GM21619 (cell line): Measurements from ENCODE around the gene BMP6.
A peak's percentile ranks its signal among the peaks of the same experiment; 100 is the strongest.
"Not testable (repeated sequence)": the region's sequence is repeated elsewhere in the genome, so short reads cannot be mapped to it uniquely, and the experiment has no call there.

Experiments
- ATAC-seq: cut with Tn5 transposase; IDR thresholded peaks from one replicate; pipeline ENCODE4 v1.9.1; 2021; ENCODE audit not compliant: unreplicated experiment

Gene BMP6

GRCh38 chr6:7881765-7882500 is 156.0 kb downstream of the BMP6 start:
- no peak for ATAC-seq

- no peak for ATAC-seq
Measured at GRCh38 chr6:7882505-7883257, 156.8 kb downstream of the BMP6 start.

GRCh38 chr6:7883381-7883780 is 157.5 kb downstream of the BMP6 start:
- ATAC-seq, result no peak

- no peak for ATAC-seq
Measured at GRCh38 chr6:7886132-7886531, 160.2 kb downstream of the BMP6 start.

- no peak for ATAC-seq
Measured at GRCh38 chr6:7887278-7887991, 161.5 kb downstream of the BMP6 start.

- no peak for ATAC-seq
Measured at GRCh38 chr6:7888587-7889357, 162.9 kb downstream of the BMP6 start.

GRCh38 chr6:7891078-7891872 is 165.4 kb downstream of the BMP6 start:
- no peak for ATAC-seq

GRCh38 chr6:7892367-7892766 is 166.5 kb downstream of the BMP6 start:
- not testable (repeated sequence) for ATAC-seq

- ATAC-seq, result no peak
Measured at GRCh38 chr6:7893342-7893741, 167.4 kb downstream of the BMP6 start.

- no peak for ATAC-seq
Measured at GRCh38 chr6:7894262-7895124, 168.6 kb downstream of the BMP6 start.

GRCh38 chr6:7895125-7895423 is 169.2 kb downstream of the BMP6 start:
- no peak for ATAC-seq

GRCh38 chr6:7896465-7896987 is 170.6 kb downstream of the BMP6 start:
- no peak for ATAC-seq

GRCh38 chr6:7897461-7898192 is 171.7 kb downstream of the BMP6 start:
- ATAC-seq, result peak; percentile 45

GRCh38 chr6:7898193-7898586 is 172.3 kb downstream of the BMP6 start:
- not testable (repeated sequence) for ATAC-seq

- peak; percentile 55 for ATAC-seq
Measured at GRCh38 chr6:7899101-7899888, 173.4 kb downstream of the BMP6 start.

GRCh38 chr6:7899889-7900213 is 174.0 kb downstream of the BMP6 start:
- ATAC-seq, result no peak

GRCh38 chr6:7900621-7901020 is 174.7 kb downstream of the BMP6 start:
- no peak for ATAC-seq

GRCh38 chr6:7901056-7901455 is 175.2 kb downstream of the BMP6 start:
- ATAC-seq, result no peak
